GM18858 (cell line): ENCODE results near the gene ATF6B.
"Not testable (repeated sequence)": the region's sequence is repeated elsewhere in the genome, so short reads cannot be mapped to it uniquely, and the experiment has no call there.

Experiments
- ATAC-seq: cut with Tn5 transposase; IDR thresholded peaks from one replicate; pipeline ENCODE4 v1.9.1; 2021; ENCODE audit not compliant: unreplicated experiment

The ATF6B gene

GRCh38 chr6:32108727-32109113, 19.3 kb downstream of the ATF6B start:
- no peak for ATAC-seq

GRCh38 chr6:32108094-32108627, 19.9 kb downstream of the ATF6B start:
- ATAC-seq = no peak

- ATAC-seq = no peak
Observed at GRCh38 chr6:32107406-32107805, 20.6 kb downstream of the ATF6B start.

- ATAC-seq = no peak
Observed at GRCh38 chr6:32105433-32105832, 22.6 kb downstream of the ATF6B start.

- ATAC-seq = no peak
Observed at GRCh38 chr6:32102255-32102654, 25.8 kb downstream of the ATF6B start.

GRCh38 chr6:32100251-32100650, 27.8 kb downstream of the ATF6B start:
- ATAC-seq = not testable (repeated sequence)

- no peak for ATAC-seq
Observed at GRCh38 chr6:32097364-32097763, 30.7 kb downstream of the ATF6B start.

GRCh38 chr6:32096394-32097258, 31.4 kb downstream of the ATF6B start:
- no peak for ATAC-seq

- ATAC-seq = no peak
Observed at GRCh38 chr6:32096087-32096393, 32.0 kb downstream of the ATF6B start.

- ATAC-seq = no peak
Observed at GRCh38 chr6:32095338-32096086, 32.5 kb downstream of the ATF6B start.

GRCh38 chr6:32092760-32093497, 35.1 kb downstream of the ATF6B start:
- ATAC-seq = no peak

GRCh38 chr6:32089082-32089828, 38.8 kb downstream of the ATF6B start:
- no peak for ATAC-seq

- no peak for ATAC-seq
Observed at GRCh38 chr6:32088487-32089049, 39.5 kb downstream of the ATF6B start.

- no peak for ATAC-seq
Observed at GRCh38 chr6:32087574-32088486, 40.2 kb downstream of the ATF6B start.

GRCh38 chr6:32086661-32087573, 41.1 kb downstream of the ATF6B start:
- no peak for ATAC-seq

GRCh38 chr6:32085759-32086459, 42.1 kb downstream of the ATF6B start:
- no peak for ATAC-seq

- no peak for ATAC-seq
Observed at GRCh38 chr6:32084780-32085179, 43.3 kb downstream of the ATF6B start.
